HG03025 (cell line): ENCODE data around the gene OPRL1.

Experiments used
- ATAC-seq: cut with Tn5 transposase; IDR thresholded peaks from one replicate; pipeline ENCODE4 v1.9.1; 2021; ENCODE audit warnings: mild to moderate bottlenecking, moderate library complexity; ENCODE audit not compliant: unreplicated experiment, low FRiP score

The OPRL1 gene

DNA sequence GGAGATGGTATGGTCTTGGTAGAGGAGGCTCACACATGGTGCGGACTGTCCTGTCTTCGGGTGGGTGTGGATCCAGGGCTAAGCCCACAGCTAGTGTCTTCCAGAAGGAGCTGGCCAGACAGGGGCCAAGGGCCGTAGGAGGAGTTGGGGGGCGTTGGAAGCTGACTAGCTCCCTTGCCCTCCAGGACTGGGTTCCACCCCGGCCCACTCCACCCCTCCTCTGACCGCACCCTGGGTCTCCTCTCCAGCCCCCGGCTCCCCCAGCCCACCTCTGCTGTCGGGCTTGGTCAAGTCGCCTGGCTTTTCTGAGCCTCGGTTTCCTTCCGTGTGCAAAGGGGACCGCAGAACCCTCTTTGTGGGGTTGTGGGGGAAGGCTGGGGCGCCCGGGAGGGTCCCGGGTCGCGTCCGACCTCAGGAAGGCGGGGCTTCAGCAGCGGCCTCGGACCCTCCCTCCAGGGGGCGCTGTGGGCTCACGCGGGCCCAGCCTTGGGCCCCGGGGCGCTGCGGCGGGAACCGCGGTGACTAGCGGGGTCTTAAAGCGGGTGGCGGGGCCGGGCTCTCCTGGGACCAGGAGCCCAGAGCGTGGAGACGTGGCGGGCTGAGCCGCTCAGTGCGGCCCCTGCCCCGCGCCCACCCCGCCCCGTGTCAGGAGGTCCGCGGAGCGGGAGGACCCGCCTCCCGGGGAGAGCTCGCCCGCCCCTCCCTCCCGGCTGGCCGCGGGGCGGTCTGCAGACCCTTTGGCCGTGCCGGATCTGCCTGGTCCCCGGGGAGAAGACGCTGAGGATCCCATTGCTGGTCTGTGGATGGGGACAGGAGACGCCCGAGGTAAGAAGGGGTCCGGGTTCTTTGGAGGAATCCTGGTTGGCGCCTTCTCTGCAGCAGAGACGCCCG is 22.1 kb downstream of the OPRL1 start:
- ATAC-seq: no peak

- no peak for ATAC-seq
These were observed 22.9 kb downstream of the OPRL1 start for GRCh38 chr20:64102647-64103354.

DNA sequence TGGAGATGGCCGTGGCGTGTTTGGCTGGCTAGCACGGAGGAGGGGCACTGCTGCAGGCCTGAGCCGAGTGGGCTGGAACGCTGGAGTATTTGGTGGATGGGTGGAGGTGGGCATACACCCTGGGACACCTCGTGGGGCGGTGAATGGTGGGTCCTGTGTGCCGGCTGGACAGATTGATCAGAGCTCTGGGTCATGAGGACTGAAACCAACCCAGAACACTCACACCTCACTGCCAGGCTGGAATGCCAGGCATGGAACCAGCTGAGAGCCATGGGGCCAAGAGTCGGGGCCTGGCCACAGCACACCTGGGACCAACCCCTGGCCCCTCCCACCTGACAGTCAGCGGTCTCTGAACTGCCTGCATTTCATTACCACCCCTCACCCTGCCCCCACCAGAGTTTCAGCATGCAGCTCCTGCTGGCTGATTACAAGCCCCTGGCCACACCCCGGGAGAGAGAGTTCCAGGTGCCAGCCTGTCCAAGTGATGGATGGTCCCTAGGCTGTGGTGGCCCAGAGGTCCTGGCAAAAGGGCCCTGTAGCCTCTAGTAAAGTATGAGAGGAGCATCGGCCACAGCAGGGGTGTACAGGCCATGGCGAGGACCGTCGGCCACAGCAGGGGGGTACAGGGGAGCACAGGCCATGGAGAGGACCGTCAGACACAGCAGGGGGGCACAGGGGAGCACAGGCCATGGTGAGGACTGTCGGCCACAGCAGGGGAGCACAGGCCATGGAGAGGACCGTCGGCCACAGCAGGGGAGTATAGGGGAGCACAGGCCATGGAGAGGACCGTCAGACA is 24.2 kb downstream of the OPRL1 start:
- no peak for ATAC-seq

GRCh38 chr20:64104667-64105451 is 25.0 kb downstream of the OPRL1 start:
- ATAC-seq: no peak

- ATAC-seq: no peak
These were observed 26.1 kb downstream of the OPRL1 start for GRCh38 chr20:64105846-64106434.

DNA sequence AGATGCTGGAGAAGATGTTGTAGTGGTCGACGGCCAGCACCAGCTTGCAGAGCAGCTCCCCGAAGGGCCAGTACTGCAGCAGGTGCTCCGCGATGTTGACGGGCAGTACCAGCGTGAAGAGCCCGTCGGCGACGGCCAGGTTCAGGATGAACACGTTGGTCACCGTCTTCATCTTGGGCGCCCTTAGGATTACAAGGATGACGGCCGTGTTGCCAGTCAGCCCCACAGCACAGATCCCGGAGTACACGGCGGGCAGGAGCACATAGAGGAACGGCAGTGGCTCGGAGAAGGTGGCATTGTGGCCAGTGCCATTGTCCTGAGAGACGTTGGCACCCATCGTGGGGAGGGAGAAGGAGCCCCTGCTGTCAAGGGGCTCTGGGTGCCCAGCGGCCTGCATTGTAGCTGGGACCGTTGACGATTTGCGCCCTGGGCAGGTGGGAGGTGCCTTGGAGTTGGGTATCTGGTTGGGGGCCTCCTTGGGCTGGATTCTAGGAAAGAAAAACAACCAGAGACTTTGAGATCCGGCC is 26.6 kb downstream of the OPRL1 start:
- no peak for ATAC-seq

DNA sequence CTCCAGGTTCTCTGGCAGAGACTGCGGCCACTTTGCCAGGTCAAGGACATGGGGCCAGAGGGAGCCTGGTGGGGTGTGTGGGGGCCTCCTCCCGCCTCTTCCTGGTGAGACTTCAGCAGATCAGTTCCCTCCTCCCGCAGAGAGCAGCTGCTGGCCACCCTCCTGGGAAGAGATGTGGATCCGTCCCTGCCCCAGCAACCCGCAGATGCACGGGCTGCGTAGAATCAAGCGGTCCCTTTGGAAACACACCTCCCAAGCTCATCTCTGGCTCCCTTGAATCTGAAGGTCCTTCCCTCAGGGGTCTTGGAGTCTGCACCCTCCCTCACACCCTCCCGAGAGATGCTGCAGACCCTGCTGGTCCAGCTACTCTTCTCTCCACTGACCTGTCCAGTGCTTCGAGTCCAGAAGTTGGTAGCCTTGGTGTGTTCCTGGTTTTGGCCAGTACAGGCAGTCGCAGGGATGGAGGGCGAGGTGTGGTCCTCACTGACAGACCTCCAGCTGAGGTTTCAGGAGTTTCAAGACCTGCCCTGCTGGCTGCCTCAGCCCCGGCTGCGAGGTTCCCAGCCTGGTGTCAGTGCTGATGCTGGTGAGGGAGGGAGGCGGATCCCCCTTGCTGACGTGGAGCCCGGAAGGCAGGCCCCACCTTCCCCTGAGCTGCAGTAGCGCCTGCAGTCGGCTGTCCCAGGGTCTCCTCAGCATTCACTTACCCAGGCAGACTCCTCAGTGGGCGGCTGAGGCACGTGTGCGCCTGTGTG is 27.3 kb downstream of the OPRL1 start, which contains the start of gene NPBWR2:
Gene NPBWR2, minus strand, starts transcription at position 585 of the 755 bp plus-strand sequence. CDS start 734 bp downstream, outside the sequence.
- no peak for ATAC-seq

- no peak for ATAC-seq
These were observed 28.0 kb downstream of the OPRL1 start for GRCh38 chr20:64107736-64108457.

DNA sequence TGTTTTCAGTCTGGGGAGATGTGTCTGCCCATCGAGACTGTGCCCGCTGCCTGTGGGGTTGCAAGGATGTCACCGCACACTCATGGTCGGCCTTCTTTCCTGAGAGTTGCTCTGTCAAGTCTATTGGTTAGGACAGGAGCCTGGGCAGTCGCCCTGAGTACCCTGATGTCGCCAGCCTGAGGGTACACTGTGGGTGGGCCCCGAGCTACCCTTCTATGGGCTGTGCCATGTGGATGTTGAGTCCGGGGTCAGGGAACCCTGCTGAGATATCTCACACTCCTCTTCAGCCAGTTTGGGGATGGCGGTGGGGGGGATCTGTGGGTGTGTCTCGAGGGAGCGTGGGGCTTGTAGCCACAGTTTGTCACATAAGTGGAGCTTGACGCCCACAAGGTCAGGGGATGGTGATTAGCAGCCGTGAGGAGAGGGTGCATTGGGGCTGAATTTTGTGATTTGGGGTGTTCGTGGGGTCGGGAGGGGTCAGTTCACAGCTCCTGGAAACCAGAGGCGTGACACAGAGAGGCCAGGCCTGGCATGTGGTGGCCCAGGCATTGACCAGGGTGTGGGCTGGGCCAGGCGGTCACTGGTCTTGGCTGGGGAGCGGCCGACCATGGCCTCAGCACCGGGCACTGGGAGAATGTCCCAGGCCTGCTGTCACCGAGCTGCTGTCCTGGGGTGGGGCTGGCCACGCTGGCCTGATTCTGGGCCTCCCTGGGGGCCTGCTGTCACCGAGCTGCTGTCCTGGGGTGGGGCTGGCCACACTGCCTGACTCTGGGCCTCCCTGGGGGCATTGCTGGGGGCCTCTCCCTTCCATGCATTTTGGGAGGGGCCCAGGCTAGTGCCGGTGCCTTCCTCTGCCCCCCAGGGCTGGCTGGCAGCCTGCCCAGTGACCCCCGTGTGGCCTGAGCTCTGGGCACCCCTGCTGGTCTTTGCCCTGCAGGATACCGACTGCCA is 29.1 kb downstream of the OPRL1 start:
- no peak for ATAC-seq

GRCh38 chr20:64109831-64110391 is 30.0 kb downstream of the OPRL1 start:
- ATAC-seq: no peak

DNA sequence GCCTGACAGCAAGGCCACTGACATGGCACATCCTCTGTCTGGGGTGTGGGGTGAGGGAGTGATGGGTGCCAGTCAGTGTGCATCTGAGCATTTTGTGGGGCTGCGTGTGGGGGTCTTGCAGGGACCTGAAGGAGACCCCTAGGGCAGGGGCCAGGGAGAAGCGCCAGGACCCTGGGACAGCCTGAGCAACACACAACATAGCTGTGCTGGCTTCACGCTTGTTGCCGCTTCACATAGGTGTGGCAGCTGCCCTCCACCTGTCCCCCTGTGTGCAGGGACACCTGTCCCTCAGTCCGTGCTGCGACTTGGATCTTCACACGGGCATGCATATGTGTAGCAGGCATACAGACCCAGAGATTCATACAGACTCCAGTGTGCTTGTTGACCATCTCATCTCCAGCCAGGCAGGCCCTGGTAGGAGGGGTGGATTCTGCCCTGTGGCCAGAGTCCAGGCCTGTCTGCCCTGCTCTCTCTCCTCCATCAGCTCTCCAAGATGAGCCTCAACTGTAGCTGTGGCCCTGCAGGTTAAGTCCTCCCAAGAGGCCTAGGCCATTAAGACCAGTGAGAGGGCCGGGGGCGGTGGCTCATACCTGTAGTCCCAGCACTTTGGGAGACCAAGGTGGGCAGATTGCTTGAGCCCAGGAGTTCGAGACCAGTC is 30.7 kb downstream of the OPRL1 start:
- ATAC-seq: no peak

GRCh38 chr20:64111841-64112641 is 32.2 kb downstream of the OPRL1 start:
- ATAC-seq: no peak

GRCh38 chr20:64112691-64113443 is 33.0 kb downstream of the OPRL1 start:
- ATAC-seq: no peak

DNA sequence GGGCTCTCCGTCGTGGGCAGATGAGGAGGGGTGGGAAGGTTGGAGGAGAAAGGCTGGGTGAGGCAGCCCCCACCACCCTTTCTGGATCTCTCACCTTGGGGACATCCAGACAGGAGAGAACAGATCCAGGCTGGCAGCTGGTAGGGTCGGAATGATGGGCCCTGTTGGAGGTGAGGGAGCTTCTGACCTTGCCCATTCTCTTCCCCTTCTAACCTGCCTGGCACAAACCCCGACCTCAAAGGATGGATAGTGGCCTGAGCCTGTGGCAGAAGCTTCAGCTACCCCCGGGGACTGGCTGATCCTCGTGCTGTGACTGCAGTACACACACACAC is 33.5 kb downstream of the OPRL1 start:
- no peak for ATAC-seq
